H9 (cell line): ENCODE measurements around the gene RASGRP3. TPM values are rescaled to one million over a fixed set of nuclear protein-coding genes. Genes with fewer than 3 reads are reported as not detected.

Experiments used
- DNase-seq: peaks from one replicate; pipeline ENCODE4 v3.0.0-alpha.2; 2017
- H2AFZ ChIP-seq: one replicate; pipeline ENCODE4 v1.6.1; 2013; ENCODE audit warnings: mild to moderate bottlenecking, low read length, control low read depth, moderate library complexity
- H2AK5ac ChIP-seq: 2 replicates; pipeline ENCODE4 v1.6.1; 2013; ENCODE audit warnings: low read length, control low read depth, mixed read lengths; ENCODE audit not compliant: insufficient read length
- H2BK120ac ChIP-seq: one replicate; pipeline ENCODE4 v1.6.1; 2013; ENCODE audit warnings: low read depth, mild to moderate bottlenecking, low read length, control low read depth, inconsistent platforms; ENCODE audit not compliant: poor library complexity, severe bottlenecking
- H2BK12ac ChIP-seq: 2 replicates; pipeline ENCODE4 v1.6.1; 2013; ENCODE audit warnings: low read length, control low read depth, mixed read lengths, low read depth; ENCODE audit not compliant: insufficient read length
- H2BK15ac ChIP-seq: 2 replicates; pipeline ENCODE4 v1.6.1; 2013; ENCODE audit warnings: low read depth, low read length, control low read depth
- H2BK20ac ChIP-seq: one replicate; pipeline ENCODE4 v1.6.1; 2013; ENCODE audit warnings: low read depth, mild to moderate bottlenecking, low read length, control low read depth, inconsistent platforms; ENCODE audit not compliant: poor library complexity, severe bottlenecking
- H2BK5ac ChIP-seq: 2 replicates; pipeline ENCODE4 v1.6.1; 2013; ENCODE audit warnings: low read length, control low read depth, mixed read lengths; ENCODE audit not compliant: insufficient read length
- H3K14ac ChIP-seq: 2 replicates; pipeline ENCODE4 v1.6.1; 2013; ENCODE audit warnings: low read length, control low read depth; ENCODE audit not compliant: insufficient read depth
- H3K18ac ChIP-seq: 2 replicates; pipeline ENCODE4 v1.6.1; 2013; ENCODE audit warnings: low read depth, mild to moderate bottlenecking, mixed read lengths, low read length, control low read depth; ENCODE audit not compliant: insufficient read length
- H3K23ac ChIP-seq: 2 replicates; pipeline ENCODE4 v1.6.1; 2013; ENCODE audit warnings: low read length, control low read depth, mixed read lengths, low read depth; ENCODE audit not compliant: insufficient read length
- H3K23me2 ChIP-seq: 2 replicates; pipeline ENCODE4 v1.6.1; 2013; ENCODE audit warnings: low read depth, mild to moderate bottlenecking, mixed read lengths, low read length, control low read depth; ENCODE audit not compliant: insufficient read length, poor library complexity, severe bottlenecking
- H3K27ac ChIP-seq: 2 replicates; pipeline ENCODE4 v1.5.1; 2013; ENCODE audit warnings: low read length, control low read depth, mixed read lengths, low read depth; ENCODE audit not compliant: insufficient read length
- H3K27me3 ChIP-seq: 2 replicates; pipeline ENCODE4 v1.6.1; 2013; ENCODE audit warnings: low read length, control low read depth, inconsistent platforms; ENCODE audit not compliant: insufficient read depth
- H3K4ac ChIP-seq: 2 replicates; pipeline ENCODE4 v1.6.1; 2013; ENCODE audit warnings: low read depth, mild to moderate bottlenecking, control low read depth, inconsistent platforms, low read length, moderate library complexity
- H3K4me1 ChIP-seq: 2 replicates; pipeline ENCODE4 v1.6.1; 2013; ENCODE audit warnings: low read length, control low read depth, inconsistent platforms; ENCODE audit not compliant: insufficient read depth
- H3K4me2 ChIP-seq: 2 replicates; pipeline ENCODE4 v1.6.1; 2013; ENCODE audit warnings: low read length, control low read depth, mixed read lengths; ENCODE audit not compliant: insufficient read length, insufficient read depth
- H3K56ac ChIP-seq: 2 replicates; pipeline ENCODE4 v1.6.1; 2013; ENCODE audit warnings: low read depth, mild to moderate bottlenecking, mixed read lengths, low read length, control low read depth; ENCODE audit not compliant: insufficient read length
- H3K79me1 ChIP-seq: 2 replicates; pipeline ENCODE4 v1.6.1; 2013; ENCODE audit warnings: low read depth, mild to moderate bottlenecking, moderate library complexity, low read length, control low read depth, inconsistent platforms; ENCODE audit not compliant: insufficient read depth, poor library complexity, severe bottlenecking
- H3K79me2 ChIP-seq: 2 replicates; pipeline ENCODE4 v1.6.1; 2013; ENCODE audit warnings: low read length, control low read depth, inconsistent platforms; ENCODE audit not compliant: insufficient read depth
- H3K9ac ChIP-seq: 2 replicates; pipeline ENCODE4 v1.6.1; 2013; ENCODE audit warnings: low read length, control low read depth, mixed read lengths; ENCODE audit not compliant: insufficient read length; ENCODE audit errors: extremely low read depth
- H3K9me3 ChIP-seq: one replicate; pipeline ENCODE4 v1.6.1; 2013; ENCODE audit warnings: low read depth, low read length, inconsistent platforms; ENCODE audit not compliant: control insufficient read depth
- H3T11ph ChIP-seq: one replicate; pipeline ENCODE4 v1.6.1; 2013; ENCODE audit warnings: mild to moderate bottlenecking, low read length, control low read depth, inconsistent platforms
- H4K20me1 ChIP-seq: one replicate; pipeline ENCODE4 v1.6.1; 2013; ENCODE audit not compliant: control insufficient read depth, insufficient read length, insufficient read depth
- H4K5ac ChIP-seq: 2 replicates; pipeline ENCODE4 v1.6.1; 2013; ENCODE audit warnings: low read depth, mild to moderate bottlenecking, mixed read lengths, low read length, control low read depth; ENCODE audit not compliant: insufficient read length
- H4K8ac ChIP-seq: replicated peaks from 2 replicates; pipeline ENCODE4 v1.6.1; 2013; ENCODE audit warnings: low read length, control low read depth, mixed read lengths, low read depth; ENCODE audit not compliant: insufficient read length
- H4K91ac ChIP-seq: 2 replicates; pipeline ENCODE4 v1.6.1; 2013; ENCODE audit warnings: low read depth, mild to moderate bottlenecking, moderate library complexity, mixed read lengths, low read length, control low read depth; ENCODE audit not compliant: insufficient read length
- H3K27ac Mint-ChIP-seq, 3 experiments: 2 replicates in 2 of 3; 3 replicates in 1 of 3; pipeline ENCODE4 v1.8.0; 2020 to 2021; ENCODE audit warnings: mixed read lengths in 3 of 3, mild to moderate bottlenecking in 1 of 3, moderate library complexity in 1 of 3
- H3K27me3 Mint-ChIP-seq: 2 replicates; pipeline ENCODE4 v1.8.0; 2021; ENCODE audit warnings: low read depth, mild to moderate bottlenecking, moderate library complexity, mixed read lengths
- H3K36me3 Mint-ChIP-seq, 3 experiments: 2 replicates in 2 of 3; 3 replicates in 1 of 3; pipeline ENCODE4 v1.8.0; 2020 to 2021; ENCODE audit warnings: low read depth in 3 of 3, mixed read lengths in 3 of 3; ENCODE audit not compliant: insufficient read depth in 1 of 3
- H3K4me1 Mint-ChIP-seq, 2 experiments: 2 replicates each; pipeline ENCODE4 v1.8.0; 2020; ENCODE audit warnings: mixed read lengths in 2 of 2
- H3K4me3 Mint-ChIP-seq, 2 experiments: 2 replicates in 1 of 2; 3 replicates in 1 of 2; pipeline ENCODE4 v1.8.0; 2020 to 2021; ENCODE audit warnings: mild to moderate bottlenecking in 2 of 2, mixed read lengths in 2 of 2, moderate library complexity in 1 of 2
- H3K9me3 Mint-ChIP-seq, 2 experiments: 2 replicates in 1 of 2; 3 replicates in 1 of 2; pipeline ENCODE4 v1.8.0; 2020; ENCODE audit warnings: mild to moderate bottlenecking in 2 of 2, mixed read lengths in 2 of 2, moderate library complexity in 1 of 2
- CTCF ChIP-seq: fragments of 200-600 bp; sonication (generic); conservative IDR thresholded peaks from 3 replicates; pipeline ENCODE4 v1.8.0; 2021; ENCODE audit warnings: antibody characterized with exemption, mild to moderate bottlenecking
- WGBS: extraction: QIAGEN DNeasy Blood & Tissue Kit; methylation state at CpG from one replicate; pipeline ENCODE4 v1.1.7; 2013; ENCODE audit warnings: missing lambda C conversion rate, low lambda C conversion rate, mixed read lengths; ENCODE audit not compliant: insufficient read length; ENCODE audit errors: extremely low coverage; 5-methylcytosine and 5-hydroxymethylcytosine counted together
- total RNA-seq: library from RNA; stranded (reverse); gene quantifications from 2 replicates; pipeline ENCODE4 v1.2.1, GENCODE V29; 2021

Gene RASGRP3
- total RNA-seq, 1 experiment from 2014 or later, result not detected

- no CpG with 5 or more reads among the region's 2 CpGs for WGBS
- Histone ChIP-seq H3K4me1 (no peaks in the 10 kb centered on the region), H4K5ac (no peak overlapping the region), H3K4ac (no peak overlapping the region), H2BK5ac (no peak overlapping the region), H3K79me2 (no peaks in the 10 kb centered on the region), H4K20me1 (no peaks in the 10 kb centered on the region), H3K4me2 (no peak overlapping the region), H2BK120ac (no peak overlapping the region), H3K9me3 (no peaks in the 10 kb centered on the region), H2BK20ac (no peak overlapping the region), H3K23ac (no peak overlapping the region), H3K23me2 (no peaks in the 10 kb centered on the region), H3K27me3 (no peaks in the 10 kb centered on the region), H3K9ac (no peak overlapping the region), H2AFZ (no peak overlapping the region), H3T11ph (no peak overlapping the region), H4K8ac (no peak overlapping the region), H3K56ac (no peak overlapping the region), H2BK12ac (no peak overlapping the region), H2BK15ac (no peak overlapping the region), H4K91ac (no peak overlapping the region), H3K27ac (no peak overlapping the region), H3K18ac (no peak overlapping the region), H3K79me1 (no peaks in the 10 kb centered on the region), H3K14ac (no peak overlapping the region), H2AK5ac (no peak overlapping the region)
- Mint-ChIP-seq H3K27me3 (no peaks in the 10 kb centered on the region), H3K9me3 (peaks cover 2 to 6% of the 10 kb centered on the region in 2 experiments), H3K4me1 (no peaks in the 10 kb centered on the region), H3K4me3 (no peak overlapping the region), H3K36me3 (peaks cover 0 to 9% (median 7%) of the 10 kb centered on the region in 3 experiments; a peak in 2 of 7 replicates), H3K27ac (no peak overlapping the region)
- TF ChIP-seq CTCF, result no peak
- DNase-seq, result no peak
Observed at GRCh38 chr2:33489835-33490431, 13.5 kb downstream of the RASGRP3 start.
